HEK293T (cell line): ENCODE measurements around the gene EPHB3.

Experiments
- ARNT ChIP-seq: fragments of 450-650 bp; IDR thresholded peaks from 2 replicates; pipeline ENCODE4 v1.6.1; 2017; ENCODE audit warnings: mild to moderate bottlenecking
- BHLHE40 ChIP-seq: fragments of 450-650 bp; IDR thresholded peaks from 2 replicates; pipeline ENCODE4 v1.6.1; 2016; ENCODE audit warnings: mild to moderate bottlenecking, moderate library complexity, borderline replicate concordance
- ELF4 ChIP-seq: fragments of 450-650 bp; IDR thresholded peaks from 2 replicates; pipeline ENCODE4 v1.6.1; 2017; ENCODE audit warnings: antibody characterized with exemption
- FOXA1 ChIP-seq: fragments of 450-650 bp; IDR thresholded peaks from 2 replicates; pipeline ENCODE4 v1.6.1; 2016; ENCODE audit warnings: mild to moderate bottlenecking
- FOXK2 ChIP-seq: fragments of 450-650 bp; IDR thresholded peaks from 2 replicates; pipeline ENCODE4 v1.6.1; 2016; ENCODE audit warnings: mild to moderate bottlenecking
- FOXM1 ChIP-seq: fragments of 450-650 bp; IDR thresholded peaks from 2 replicates; pipeline ENCODE4 v1.6.1; 2017; ENCODE audit warnings: mild to moderate bottlenecking, borderline replicate concordance
- L3MBTL2 ChIP-seq: fragments of 450-650 bp; conservative IDR thresholded peaks from 2 replicates; pipeline ENCODE4 v1.6.1; 2016; ENCODE audit warnings: mild to moderate bottlenecking
- LEF1 ChIP-seq: fragments of 450-650 bp; IDR thresholded peaks from 2 replicates; pipeline ENCODE4 v1.6.1; 2017; ENCODE audit warnings: mild to moderate bottlenecking, borderline replicate concordance
- NFRKB ChIP-seq: fragments of 450-650 bp; IDR thresholded peaks from 2 replicates; pipeline ENCODE4 v1.6.1; 2016; ENCODE audit warnings: mild to moderate bottlenecking, moderate library complexity
- SP1 ChIP-seq: fragments of 450-650 bp; IDR thresholded peaks from 2 replicates; pipeline ENCODE4 v1.6.1; 2017
- SUZ12 ChIP-seq: fragments of 450-650 bp; IDR thresholded peaks from 2 replicates; pipeline ENCODE4 v1.6.1; 2016; ENCODE audit warnings: mild to moderate bottlenecking
- TARDBP ChIP-seq: fragments of 450-650 bp; IDR thresholded peaks from 2 replicates; pipeline ENCODE4 v1.6.1; 2016
- ZNF384 ChIP-seq: fragments of 450-650 bp; IDR thresholded peaks from 2 replicates; pipeline ENCODE4 v1.6.1; 2016

DNA sequence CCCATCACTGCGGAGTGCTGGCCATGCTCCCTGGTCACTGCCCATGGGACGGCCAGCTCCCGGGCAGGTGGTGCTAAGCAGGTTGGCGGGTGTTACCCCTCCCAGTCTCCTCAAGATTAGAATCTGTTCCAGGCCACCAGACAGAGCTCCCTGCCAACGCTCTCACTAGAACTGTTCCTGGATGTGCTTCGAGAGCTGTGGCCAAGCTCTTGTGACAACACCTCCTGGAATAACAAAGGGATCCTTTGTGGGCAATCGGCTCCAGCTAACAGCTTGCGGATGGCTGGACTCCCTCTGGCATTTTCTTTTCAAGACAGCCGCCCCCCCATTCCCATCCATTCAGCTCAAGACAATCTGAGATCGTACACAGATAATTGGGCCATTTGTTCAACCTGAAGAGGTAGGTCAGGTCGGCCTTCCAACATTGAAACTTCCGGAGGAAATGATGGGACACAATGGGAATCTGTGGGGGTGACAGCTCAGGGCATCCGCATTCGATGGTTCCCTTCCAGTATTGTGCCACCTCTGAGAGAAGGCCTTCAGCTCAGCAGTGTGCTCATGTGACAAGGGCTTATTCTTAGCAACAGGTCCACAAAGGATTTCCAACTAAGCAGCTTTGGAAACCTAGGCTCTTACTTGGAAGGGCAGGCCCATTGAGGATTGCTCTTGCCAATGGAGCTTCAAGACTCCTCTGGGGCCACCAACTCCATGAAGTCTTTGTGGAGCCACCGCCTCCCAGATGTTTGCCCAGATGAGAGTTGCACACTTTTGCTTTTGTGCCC, 11.6 kb upstream of the EPHB3 start:
- TF ChIP-seq SP1 (no peak), TARDBP (no peak), BHLHE40 (no peak), NFRKB (no peak), L3MBTL2 (no peak), SUZ12 (no peak), FOXA1 (no peak), FOXK2 (no peak), FOXM1 (no peak), ARNT (no peak), ZNF384 (no peak), ELF4 (no peak), LEF1 (no peak)
